G401 (cell line): Measurements from ENCODE around the gene SART1. TPM values are rescaled to one million over a fixed set of nuclear protein-coding genes. Genes with fewer than 3 reads are reported as not detected.
A peak's percentile ranks its signal among the peaks of the same experiment; 100 is the strongest.
"Not testable (repeated sequence)": the region's sequence is repeated elsewhere in the genome, so short reads cannot be mapped to it uniquely, and the experiment has no call there.

Experiments used
- DNase-seq: peaks from one replicate; pipeline ENCODE4 v3.0.0-alpha.2; 2015; ENCODE audit warnings: low spot score
- in situ Hi-C: cut with HindIII; loops from 2 replicates; pipeline ENCODE4 v1.10.0; 2016; ENCODE audit warnings: low sequenced_read_pairs, mixed read lengths
- total RNA-seq: library from RNA; depleted of rRNA; stranded (reverse); fragments of >200 nt; shearing (Covaris generic); gene quantifications from 2 replicates; pipeline ENCODE4 v1.2.3, GENCODE V29; 2014

SART1 gene
- total RNA-seq, 1 experiment from 2014 or later: 73.1 TPM

DNA sequence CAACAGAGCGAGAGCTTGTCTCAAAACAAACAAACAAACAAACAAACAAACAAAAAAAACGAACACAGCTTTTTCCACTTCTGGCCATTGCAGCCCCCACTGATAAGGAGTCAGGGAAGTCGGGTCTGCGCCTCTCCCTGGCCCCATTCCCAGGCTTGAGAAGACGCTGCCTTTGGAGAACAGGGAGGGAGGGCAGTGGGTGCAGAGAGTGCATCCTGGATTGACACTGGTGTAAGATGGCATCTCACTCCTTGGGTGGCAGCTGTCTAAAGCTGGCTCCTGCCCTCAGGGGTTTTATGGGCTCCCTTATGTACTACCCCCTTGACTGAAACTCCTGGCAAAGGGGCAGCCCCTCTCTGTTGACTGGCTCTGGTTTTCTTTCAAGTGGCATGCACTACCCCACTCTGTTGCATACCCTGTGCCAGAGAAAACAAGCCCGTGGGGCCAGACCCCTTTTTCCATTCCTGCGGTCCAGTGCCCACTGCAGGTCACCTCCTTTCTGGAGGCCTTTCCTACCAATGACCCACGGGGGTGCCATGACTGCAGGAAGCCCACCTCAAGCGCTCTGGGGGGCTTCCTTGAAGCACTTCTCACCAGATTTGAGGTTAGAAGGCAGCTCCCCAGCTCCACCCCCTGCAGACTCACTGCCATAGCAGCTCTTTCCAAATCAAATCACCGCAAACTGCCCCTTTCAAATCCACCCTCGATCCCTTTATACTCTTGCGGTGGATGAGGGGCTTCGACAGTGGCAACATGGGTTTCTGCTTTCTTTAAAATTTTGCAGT lies 29.6 kb upstream of the SART1 start:
- in situ Hi-C loops: no loop called here
- no peak for DNase-seq

DNA sequence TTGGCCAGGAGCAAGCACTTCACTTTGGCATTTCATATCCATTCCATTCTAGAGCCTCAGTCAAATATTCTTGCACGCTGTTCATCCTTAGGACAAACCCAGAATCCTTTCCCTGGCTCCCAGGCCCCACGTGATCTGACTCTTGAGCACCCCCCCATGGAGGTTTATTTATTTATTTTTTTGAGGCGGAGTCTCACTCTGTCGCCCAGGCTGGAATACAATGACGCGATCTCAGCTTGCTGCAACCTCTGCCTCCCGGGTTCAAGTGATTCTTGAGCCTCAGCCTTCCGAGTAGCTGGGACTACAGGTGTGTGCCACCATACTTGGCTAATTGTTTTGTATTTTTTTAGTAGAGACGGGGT lies 29.0 kb upstream of the SART1 start:
- no peak for DNase-seq
- in situ Hi-C loops: no loop called here

DNA sequence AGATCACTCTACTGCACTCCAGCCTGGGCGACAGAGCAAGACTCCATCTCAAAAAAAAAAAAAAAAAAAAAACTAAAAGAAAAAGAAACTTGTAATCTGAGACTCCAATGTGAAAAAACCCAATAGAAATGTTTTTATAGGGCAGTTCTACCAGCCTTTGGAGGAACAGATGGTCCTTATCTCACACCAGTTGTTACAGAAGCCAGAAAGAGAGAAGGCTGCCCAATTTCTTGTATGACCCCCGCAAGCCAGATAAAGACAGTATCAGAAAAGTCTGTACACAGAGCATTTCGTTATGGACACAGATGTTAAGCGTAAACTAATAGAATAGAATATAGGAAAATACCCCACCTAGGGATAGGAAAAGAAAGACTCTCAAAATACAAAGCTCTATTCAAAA lies 27.5 kb upstream of the SART1 start:
- peak; percentile 72 for DNase-seq
- in situ Hi-C loops: no loop called here

DNA sequence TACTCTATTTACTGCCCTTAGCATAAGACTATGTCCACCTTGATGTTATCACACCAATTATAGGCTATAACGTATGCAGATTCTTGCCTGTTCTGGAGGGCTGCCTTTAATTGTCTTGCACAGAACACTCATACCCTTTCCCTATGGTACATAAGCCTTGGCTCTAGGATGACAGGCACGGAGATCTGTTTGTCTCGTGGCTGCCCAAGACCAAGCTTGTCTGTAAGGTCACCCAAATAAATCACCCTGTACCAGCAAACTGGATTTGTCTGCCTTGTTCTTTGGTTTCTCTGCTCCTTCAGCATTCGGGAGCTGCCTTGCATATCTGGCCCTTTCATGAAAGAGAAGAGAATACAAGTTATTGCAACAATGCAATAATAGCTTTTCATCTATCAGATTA lies 23.8 kb upstream of the SART1 start:
- no peak for DNase-seq
- in situ Hi-C loops: no loop called here

DNA sequence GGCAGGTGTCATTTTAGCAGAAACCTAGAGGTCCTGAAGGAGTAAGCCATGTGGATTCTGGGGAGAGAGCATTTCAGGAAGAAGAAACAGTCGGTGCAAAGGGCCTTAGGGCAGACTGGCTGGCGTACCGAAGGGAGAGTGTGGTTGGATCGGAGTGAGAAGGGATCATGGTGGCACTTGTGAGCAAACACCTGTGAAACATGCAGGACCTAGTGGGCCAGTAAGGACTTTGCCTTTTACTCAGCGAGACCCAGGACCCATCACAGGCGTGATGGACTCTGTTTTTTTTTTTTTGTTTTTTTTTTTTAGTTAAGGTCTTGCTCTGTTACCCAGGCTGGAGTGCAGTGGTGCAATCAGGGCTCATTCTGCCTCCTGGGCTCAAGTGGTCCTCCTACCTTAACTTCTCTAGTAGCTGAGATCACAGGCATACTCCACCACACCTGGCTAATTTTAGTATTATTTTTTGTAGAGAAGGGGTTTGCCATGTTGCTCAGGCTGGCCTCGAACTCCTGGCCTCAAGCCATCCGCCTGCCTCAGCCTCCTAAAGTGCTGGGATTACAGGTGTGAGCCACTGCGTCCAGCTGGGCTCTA lies 19.7 kb upstream of the SART1 start:
- in situ Hi-C loops: no loop called here
- DNase-seq: no peak

DNA sequence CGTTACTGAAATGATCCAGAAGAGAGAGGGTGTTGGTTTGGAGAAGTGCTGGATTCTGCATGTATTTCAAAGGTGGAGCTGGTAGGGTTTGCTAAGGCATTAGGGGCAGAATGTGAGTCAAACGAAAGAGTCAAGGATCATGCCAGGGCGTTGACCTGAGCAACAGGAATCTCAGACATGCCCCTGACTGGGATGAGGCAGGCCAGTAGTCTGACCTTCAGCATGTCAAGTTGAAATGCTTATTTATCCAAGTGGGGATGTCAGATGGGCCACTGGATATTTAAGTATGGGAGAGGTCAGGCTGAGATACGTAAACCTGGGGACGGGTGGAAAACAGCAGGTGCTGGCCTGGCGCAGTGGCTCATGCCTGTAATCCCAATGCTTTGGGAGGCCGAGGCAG lies 19.0 kb upstream of the SART1 start:
- DNase-seq: no peak
- in situ Hi-C loops: no loop called here

DNA sequence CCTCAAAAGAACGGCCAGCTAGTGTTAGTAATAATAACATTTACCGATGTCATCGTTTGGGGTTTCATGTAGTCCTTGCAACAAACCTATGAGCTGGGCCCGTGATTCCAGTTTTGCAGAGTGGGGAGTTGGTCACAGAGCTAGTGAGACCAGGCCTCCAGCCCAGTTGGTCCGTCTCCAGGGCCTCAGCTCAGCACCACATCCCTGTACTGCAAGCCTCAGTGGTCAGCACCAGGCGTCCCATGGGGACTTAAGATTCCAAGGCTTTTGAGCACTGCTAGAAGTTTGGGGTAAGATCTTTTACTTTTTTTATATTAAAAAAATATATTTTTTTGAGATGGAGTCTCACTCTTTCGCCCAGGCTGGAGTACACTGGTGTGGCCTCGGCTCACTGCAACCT lies 17.3 kb upstream of the SART1 start:
- in situ Hi-C loops: no loop called here
- DNase-seq: no peak

DNA sequence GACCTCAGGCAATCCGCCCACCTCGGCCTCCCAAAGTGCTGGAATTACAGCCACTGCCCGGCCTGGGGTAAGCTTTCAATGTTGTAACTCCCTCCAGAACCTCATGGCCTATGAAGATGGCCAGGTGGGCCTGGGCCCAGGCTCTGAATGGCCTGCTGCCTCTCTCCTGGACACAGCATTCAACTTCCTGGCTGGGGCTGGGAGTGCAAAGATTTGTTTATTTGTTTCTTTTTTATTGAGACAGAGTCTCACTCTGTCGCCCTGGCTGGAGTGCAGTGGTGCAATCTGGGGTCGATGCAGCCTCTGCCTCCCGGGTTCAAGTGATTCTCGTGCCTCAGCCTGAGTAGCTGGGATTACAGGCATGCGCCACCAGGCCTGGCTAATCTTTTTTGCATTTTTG lies 16.8 kb upstream of the SART1 start:
- no peak for DNase-seq
- in situ Hi-C loops: no loop called here

DNA sequence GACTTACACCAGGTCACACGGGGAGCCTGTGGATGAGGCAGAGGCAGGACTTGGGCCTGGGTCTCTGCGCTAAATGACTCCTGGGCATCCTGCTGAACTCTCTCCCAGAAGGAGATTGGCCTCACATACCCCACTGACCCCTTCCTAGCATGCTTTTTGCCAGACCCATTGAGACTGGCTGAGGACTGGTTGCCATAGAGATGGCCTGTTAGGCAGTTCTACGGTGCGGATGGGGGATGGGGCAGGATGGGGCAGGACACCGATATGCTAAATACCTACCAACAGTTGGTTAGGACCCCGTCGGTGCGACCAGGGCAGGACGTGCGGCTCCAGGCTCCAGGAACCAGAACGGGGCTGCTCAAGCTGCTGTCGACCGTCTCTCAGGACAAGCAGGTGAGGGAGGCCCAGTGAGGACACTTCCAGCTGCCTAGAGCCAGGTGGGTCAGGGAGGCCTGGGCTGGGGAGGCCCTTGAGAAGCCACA lies 16.1 kb upstream of the SART1 start, which contains the start of gene TSGA10IP:
TSS of gene TSGA10IP (plus strand) at position 51 of the 482 bp plus-strand sequence. CDS start at position 247, 196 bp downstream.
- in situ Hi-C loops: no loop called here
- no peak for DNase-seq

DNA sequence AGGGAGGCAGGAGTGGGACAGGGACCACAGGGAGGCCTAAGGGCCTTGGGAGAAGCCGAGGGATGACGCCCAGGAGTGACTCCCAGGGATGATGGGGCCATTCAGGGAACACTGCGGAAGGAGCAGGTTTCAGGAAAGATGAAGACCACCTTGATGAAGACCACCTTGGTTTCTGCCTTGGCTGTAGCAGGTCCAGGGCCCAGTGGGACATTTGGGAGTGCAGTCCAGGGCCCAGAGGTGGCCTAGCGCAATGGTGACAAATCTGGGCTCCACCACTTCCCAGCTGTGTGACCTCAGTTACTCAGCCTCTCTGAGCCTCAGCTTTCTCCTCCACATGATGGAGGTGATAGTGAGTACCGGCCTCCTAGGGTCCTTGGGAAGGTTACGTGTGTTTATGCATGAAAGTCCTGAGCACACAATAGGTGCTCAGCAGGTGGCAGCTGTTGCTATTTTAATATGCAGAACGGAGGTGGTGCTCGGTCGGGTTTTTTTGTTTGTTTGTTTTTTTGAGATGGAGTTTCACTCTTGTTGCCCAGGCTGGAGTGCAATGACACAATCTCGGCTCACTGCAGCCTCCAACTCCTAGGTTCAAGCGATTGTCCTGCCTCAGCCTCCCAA lies 15.5 kb upstream of the SART1 start:
- DNase-seq: no peak

DNA sequence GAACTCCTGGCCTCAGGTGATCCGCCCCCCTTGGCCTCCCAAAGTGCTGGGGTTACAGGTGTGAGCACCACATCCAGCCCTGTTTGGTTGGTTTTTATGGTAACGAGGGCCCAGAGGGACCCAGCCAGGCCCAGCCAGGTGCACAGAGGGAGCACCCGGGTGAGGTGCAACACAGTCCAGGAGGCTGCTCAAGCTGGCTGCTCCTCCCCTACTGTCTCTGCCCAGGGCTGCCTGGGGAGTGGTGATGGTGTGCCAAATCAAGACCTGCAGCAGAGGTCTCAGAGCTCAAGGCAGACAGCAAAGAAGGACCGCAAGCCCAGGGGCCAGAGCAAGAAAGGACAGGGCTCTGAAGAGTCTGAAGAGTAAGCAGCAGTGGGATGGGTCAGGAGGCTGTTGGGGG lies 14.9 kb upstream of the SART1 start:
- DNase-seq: no peak
- in situ Hi-C loops: no loop called here

More for the DNA sequence above, 15.5 kb upstream of the SART1 start:
- in situ Hi-C loops: no loop called here

DNA sequence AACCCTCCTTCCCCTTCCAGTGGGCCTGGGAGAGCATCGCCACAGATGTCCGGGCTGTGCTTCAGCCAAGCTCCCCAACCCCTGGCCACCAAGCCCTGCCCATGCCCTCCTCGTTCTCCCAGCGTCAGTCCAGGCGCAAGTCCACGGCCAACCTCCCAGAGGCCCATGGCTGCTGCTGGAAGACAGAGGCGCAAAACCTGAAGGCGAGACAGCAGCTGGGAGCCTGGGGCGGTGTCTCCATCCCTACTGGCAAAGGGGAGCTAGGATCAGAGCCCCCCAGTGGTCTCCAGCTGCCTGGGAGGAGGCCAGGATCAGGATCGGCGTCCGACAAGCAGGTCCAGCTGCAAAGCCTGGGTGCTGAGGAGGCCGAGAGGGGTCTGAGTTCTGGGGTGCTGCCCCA lies 14.4 kb upstream of the SART1 start:
- in situ Hi-C loops: no loop called here
- no peak for DNase-seq

DNA sequence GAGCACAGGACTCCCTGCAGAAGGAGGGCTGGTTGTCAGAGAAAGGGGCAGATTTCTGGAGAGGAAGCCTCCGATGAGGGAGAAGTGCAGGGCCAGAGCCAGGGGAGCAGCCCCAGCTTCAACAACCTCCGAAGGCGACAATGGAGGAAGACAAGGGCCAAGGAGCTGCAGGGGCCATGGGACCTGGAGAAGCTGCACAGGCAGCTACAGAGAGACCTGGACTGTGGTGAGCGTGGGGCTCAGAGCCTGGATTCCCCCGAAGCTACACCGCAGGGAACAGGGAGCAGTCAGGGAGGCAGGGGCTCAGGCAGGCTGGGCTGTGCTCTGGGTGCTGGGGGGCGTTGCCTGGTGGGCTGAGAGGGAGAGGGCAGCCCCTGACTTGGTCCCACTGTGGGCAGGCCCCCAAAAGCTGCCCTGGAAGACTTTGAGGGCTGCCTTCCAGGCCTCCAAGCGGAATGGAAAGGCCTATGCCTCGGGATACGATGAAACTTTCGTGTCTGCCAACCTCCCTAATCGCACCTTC lies 13.9 kb upstream of the SART1 start:
- in situ Hi-C loops: no loop called here
- no peak for DNase-seq

DNA sequence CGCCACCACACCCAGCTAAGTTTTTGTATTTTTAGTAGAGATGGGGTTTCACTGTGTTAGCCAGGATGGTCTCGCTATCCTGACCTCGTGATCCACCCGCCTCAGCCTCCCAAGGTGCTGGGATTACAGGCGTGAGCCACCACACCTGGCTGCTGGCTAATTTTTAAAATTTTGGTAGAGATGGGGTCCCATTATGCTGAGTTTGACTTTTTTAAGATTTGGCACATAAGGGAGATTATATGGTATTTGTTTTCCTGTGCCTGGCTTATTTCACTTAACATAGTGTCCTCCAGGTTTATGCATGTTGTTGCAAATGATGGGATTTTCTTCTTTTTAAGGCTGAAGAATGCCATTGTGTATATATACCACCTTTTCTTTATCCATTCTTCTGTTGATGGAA lies 10.8 kb upstream of the SART1 start:
- DNase-seq, in situ Hi-C loops: not testable (repeated sequence)

DNA sequence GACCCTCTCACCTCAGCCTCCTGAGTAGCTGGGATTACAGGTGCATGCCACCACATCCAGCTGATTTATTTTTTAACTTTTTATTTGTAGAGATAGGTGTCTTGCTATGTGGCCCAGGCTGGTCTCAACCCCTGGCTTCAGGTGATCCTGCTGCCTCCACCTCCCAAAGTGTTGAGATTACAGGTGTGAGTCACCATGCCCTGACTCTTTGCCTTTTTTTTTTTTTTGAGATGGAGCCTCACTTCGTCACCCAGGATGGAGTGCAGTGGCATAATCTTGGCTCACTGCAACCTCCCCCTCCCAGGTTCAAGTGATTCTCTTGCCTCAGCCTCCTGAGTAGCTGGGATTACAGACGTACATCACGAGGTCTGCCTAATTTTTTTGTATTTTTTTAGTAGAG lies 9.9 kb upstream of the SART1 start:
- in situ Hi-C loops, DNase-seq: not testable (repeated sequence)

DNA sequence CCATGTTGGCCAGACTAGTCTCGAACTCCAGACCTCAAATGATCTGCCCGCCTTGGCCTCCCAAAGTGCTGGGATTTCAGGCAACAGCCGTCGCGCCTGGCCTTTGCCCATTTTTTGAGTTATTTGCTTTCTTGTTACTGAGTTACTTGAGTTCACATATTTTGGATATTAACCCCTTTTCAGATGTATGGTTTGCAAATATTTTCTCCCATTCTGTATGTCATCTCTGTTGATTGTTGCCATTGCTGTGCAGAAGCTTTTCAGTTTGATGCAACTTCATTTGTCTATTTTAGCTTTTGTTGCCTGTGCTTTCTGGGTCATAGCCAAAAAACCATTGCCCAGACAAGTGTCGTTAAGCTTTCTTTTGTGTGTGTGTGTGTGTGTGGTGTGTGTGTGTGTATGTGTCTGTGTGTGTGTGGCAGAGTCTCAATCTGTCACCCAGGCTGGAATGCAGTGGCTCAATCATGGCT lies 9.4 kb upstream of the SART1 start:
- in situ Hi-C loops: no loop called here
- no peak for DNase-seq

DNA sequence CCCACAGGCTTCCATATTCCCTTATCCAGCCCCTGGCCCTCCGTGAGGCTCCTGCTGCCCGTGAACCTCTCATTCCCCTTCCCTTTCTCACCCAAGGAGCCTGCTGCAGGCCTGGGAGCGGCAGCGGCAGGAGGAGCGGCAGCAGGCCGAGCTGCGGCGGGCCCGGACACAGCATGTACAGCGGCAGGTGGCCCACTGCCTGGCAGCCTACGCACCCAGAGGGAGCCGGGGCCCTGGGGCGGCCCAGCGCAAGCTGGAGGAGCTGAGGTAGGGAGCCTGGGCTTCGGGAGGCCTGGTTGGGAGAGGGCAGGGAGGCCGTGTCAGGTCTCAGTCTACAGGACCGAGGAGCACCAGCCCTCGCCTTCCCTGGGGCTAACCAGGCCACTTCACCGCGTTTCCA lies 8.1 kb upstream of the SART1 start:
- DNase-seq: no peak
- in situ Hi-C loops: no loop called here

DNA sequence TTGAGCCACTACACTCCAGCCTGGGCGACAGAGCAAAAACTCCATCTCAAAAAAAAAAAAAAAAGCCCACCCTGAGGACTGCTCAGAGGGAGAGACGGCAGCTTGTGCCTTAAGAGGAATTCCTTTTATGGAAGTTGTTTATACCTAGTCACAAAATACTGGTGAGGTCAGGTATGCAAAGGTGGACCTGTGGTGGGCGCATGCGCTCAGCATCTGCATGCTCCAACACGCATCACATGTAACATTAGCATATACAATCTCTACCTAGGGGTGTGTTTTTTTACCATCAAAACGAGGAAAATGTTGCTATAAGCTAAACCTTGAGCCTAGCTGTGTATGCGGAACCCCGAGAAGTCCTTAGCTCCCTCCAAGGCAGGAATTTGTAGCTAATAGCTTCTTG lies 6.8 kb upstream of the SART1 start:
- DNase-seq: no peak
- in situ Hi-C loops: no loop called here

DNA sequence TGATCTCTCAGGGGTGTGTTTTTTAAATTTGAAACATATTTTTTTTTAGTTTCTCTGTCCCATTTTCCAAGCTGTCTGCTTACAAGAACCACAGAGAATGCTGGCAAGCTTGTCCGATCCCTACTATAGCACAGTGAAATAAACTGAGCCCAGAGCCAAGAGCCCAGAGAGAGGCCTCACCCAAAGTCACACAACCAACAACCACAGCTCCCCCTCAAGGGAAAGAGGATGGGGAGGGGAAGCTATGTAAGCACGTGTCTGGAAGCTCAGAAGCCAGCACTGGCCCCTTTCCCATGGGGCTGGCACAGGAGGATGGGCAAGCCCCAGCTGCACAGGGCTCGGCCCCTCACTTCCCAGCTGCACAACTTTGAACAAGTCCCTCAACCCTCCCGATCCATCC lies 3.2 kb upstream of the SART1 start:
- DNase-seq: no peak
- in situ Hi-C loops: no loop called here

DNA sequence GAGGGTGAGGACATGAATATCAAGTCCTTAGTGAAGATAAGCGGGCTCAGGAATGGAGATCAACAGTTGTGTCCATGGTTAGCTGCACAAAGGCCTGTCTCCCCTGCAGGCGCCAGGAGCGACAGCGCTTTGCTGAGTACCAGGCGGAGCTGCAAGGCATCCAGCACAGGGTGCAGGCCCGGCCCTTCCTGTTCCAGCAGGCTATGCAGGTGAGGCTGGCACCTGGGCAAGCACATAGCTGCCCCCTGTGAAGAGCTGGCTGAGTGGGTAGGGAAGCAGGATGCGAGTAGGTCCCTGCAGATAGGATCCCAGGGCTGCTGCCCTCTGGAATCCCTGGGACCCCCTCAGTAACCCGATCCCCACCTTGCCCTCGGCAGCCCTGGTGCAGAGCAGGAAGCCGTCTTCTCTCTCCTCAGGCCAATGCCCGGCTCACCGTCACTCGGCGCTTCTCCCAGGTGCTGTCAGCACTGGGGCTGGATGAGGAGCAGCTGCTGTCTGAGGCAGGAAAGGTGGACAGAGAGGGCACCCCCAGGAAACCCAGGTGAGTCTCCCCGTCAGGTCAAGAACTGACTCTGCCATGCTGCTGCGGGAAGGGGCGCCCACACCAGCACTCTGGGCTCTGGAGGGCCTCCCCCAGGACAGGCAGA lies 2.6 kb upstream of the SART1 start:
- no peak for DNase-seq
- in situ Hi-C loops: no loop called here
